Activated CD4-positive, alpha-beta T cell treated with anti-CD3 and anti-CD28 coated beads, Interleukin-2, amount 10 ng/mL, durations not matched to agents 7 days and 5 days (primary cell): ENCODE measurements around the gene MPZ. TPM values are rescaled to one million over a fixed set of nuclear protein-coding genes. Genes with fewer than 3 reads are reported as not detected.
"Not testable (repeated sequence)": the region's sequence is repeated elsewhere in the genome, so short reads cannot be mapped to it uniquely, and the experiment has no call there.

Experiments
- CTCF ChIA-PET: fragments of 350-600 bp; sonication (Branson Sonifier 250); formaldehyde crosslinking; loops from one replicate; lab custom pipeline; 2021; ENCODE audit warnings: antibody characterized with exemption; lab: Charles Lee
- POLR2A ChIA-PET: fragments of 350-600 bp; sonication (Branson Sonifier 250); formaldehyde crosslinking; loops from one replicate; lab custom pipeline; 2021; ENCODE audit warnings: antibody characterized with exemption; lab: Charles Lee
- DNase-seq: peaks from one replicate; pipeline ENCODE4 v3.0.0-alpha.2; 2020
- H3K27ac Mint-ChIP-seq: one replicate; pipeline ENCODE4 v1.8.0; 2021; ENCODE audit warnings: mild to moderate bottlenecking, moderate library complexity, mixed read lengths
- H3K27me3 Mint-ChIP-seq: one replicate; pipeline ENCODE4 v1.8.0; 2021; ENCODE audit warnings: mixed read lengths
- H3K36me3 Mint-ChIP-seq: one replicate; pipeline ENCODE4 v1.8.0; 2021; ENCODE audit warnings: low read depth, mixed read lengths
- H3K4me1 Mint-ChIP-seq: one replicate; pipeline ENCODE4 v1.8.0; 2021; ENCODE audit warnings: mixed read lengths
- H3K4me3 Mint-ChIP-seq: one replicate; pipeline ENCODE4 v1.8.0; 2021; ENCODE audit warnings: mild to moderate bottlenecking, moderate library complexity, mixed read lengths
- H3K9me3 Mint-ChIP-seq: one replicate; pipeline ENCODE4 v1.8.0; 2021; ENCODE audit warnings: mixed read lengths
- total RNA-seq, 2 experiments: library from RNA; stranded (reverse); gene quantifications; one replicate each; pipeline ENCODE4 v1.2.3, GENCODE V29; 2021

MPZ gene
- total RNA-seq, 2 experiments from 2014 or later: 4.5 to 5.2 TPM

- CTCF ChIA-PET: interaction anchor here (0.6 to 1.4 kb wide), 3 partner anchors 8 to 26 kb away, joined by 3 to 4 read pairs (median 4); no protein-coding TSS in a partner anchor
- Mint-ChIP-seq H3K27ac (no peak overlapping the region), H3K36me3 (peaks cover 15% of the 10 kb centered on the region), H3K27me3 (peaks cover 51% of the 10 kb centered on the region), H3K4me3 (no peak overlapping the region), H3K4me1 (peaks cover 13% of the 10 kb centered on the region), H3K9me3 (peaks cover 16% of the 10 kb centered on the region)
- DNase-seq: no peak
- POLR2A ChIA-PET: no interaction called here
These were observed 48.2 kb downstream of the MPZ start for GRCh38 chr1:161261261-161262235.

GRCh38 chr1:161260376-161261260 lies 49.1 kb downstream of the MPZ start:
- Mint-ChIP-seq H3K9me3 (peaks cover 16% of the 10 kb centered on the region), H3K4me3 (no peak overlapping the region), H3K27me3 (peaks cover 53% of the 10 kb centered on the region), H3K36me3 (peaks cover 15% of the 10 kb centered on the region), H3K4me1 (peaks cover 13% of the 10 kb centered on the region), H3K27ac (no peak overlapping the region)
- ChIA-PET CTCF (interaction anchor here (0.7 to 1.4 kb wide), 4 partner anchors 9 to 46 kb away, joined by 3 to 4 read pairs (median 4); no protein-coding TSS in a partner anchor), POLR2A (no interaction called here)
- DNase-seq: no peak

- Mint-ChIP-seq H3K4me1 (peaks cover 13% of the 10 kb centered on the region), H3K36me3 (peaks cover 15% of the 10 kb centered on the region), H3K27ac (no peak overlapping the region), H3K27me3 (peaks cover 55% of the 10 kb centered on the region), H3K9me3 (peaks cover 17% of the 10 kb centered on the region), H3K4me3 (no peak overlapping the region)
- POLR2A ChIA-PET: no interaction called here
- CTCF ChIA-PET: interaction anchor here (0.7 to 1.7 kb wide), 5 partner anchors 10 to 47 kb away, joined by 3 to 5 read pairs (median 4); partner anchors contain the start of gene TOMM40L
- DNase-seq: no peak
These were observed 50.0 kb downstream of the MPZ start for GRCh38 chr1:161259765-161260164.

GRCh38 chr1:161259345-161259702 lies 50.4 kb downstream of the MPZ start:
- Mint-ChIP-seq H3K27ac (no peak overlapping the region), H3K4me3 (peak overlapping the region; percentile 61), H3K9me3 (peaks cover 17% of the 10 kb centered on the region), H3K4me1 (peaks cover 13% of the 10 kb centered on the region), H3K36me3 (peaks cover 15% of the 10 kb centered on the region), H3K27me3 (peaks cover 55% of the 10 kb centered on the region)
- ChIA-PET POLR2A (no interaction called here), CTCF (interaction anchor here (0.7 to 1.7 kb wide), 5 partner anchors 9 to 47 kb away, joined by 3 to 5 read pairs (median 4); partner anchors contain the start of gene TOMM40L)
- no peak for DNase-seq

GRCh38 chr1:161258439-161259344 lies 51.1 kb downstream of the MPZ start, which contains the start of gene PCP4L1:
Gene PCP4L1 (plus strand): TSS chr1:161258745. CDS start chr1:161258975, 230 bp downstream.
- H3K27ac Mint-ChIP-seq: peak within 1 kb of the TSS; percentile 3
- peaks cover 55% of the 10 kb centered on the region for H3K27me3 Mint-ChIP-seq
- ChIA-PET POLR2A (no interaction called here), CTCF (interaction anchor here (0.6 to 1.7 kb wide), 8 partner anchors 9 to 162 kb away, joined by 3 to 5 read pairs (median 4); partner anchors contain the start of gene TOMM40L)
- peak; percentile 51 for DNase-seq
- peak within 1 kb of the TSS; percentile 61 for H3K4me3 Mint-ChIP-seq
- peaks cover 13% of the 10 kb centered on the region for H3K4me1 Mint-ChIP-seq
- peaks cover 15% of the 10 kb centered on the region for H3K36me3 Mint-ChIP-seq
- H3K9me3 Mint-ChIP-seq: peaks cover 17% of the 10 kb centered on the region

GRCh38 chr1:161257109-161257508 lies 52.7 kb downstream of the MPZ start:
- POLR2A ChIA-PET, H3K4me3 Mint-ChIP-seq, H3K27ac Mint-ChIP-seq, DNase-seq: not testable (repeated sequence)
- Mint-ChIP-seq H3K36me3 (peaks cover 15% of the 10 kb centered on the region), H3K27me3 (peaks cover 51% of the 10 kb centered on the region), H3K9me3 (peaks cover 17% of the 10 kb centered on the region), H3K4me1 (peaks cover 13% of the 10 kb centered on the region)
- CTCF ChIA-PET: interaction anchor here (0.7 to 1.0 kb wide), 3 partner anchors 30 to 50 kb away, joined by 3 read pairs; partner anchors contain the start of gene TOMM40L

GRCh38 chr1:161255955-161256520 lies 53.7 kb downstream of the MPZ start:
- H3K27me3 Mint-ChIP-seq: peaks cover 43% of the 10 kb centered on the region
- CTCF ChIA-PET, H3K4me3 Mint-ChIP-seq: not testable (repeated sequence)

GRCh38 chr1:161255302-161255701 lies 54.5 kb downstream of the MPZ start:
- CTCF ChIA-PET, H3K4me3 Mint-ChIP-seq: not testable (repeated sequence)
- H3K36me3 Mint-ChIP-seq: peaks cover 15% of the 10 kb centered on the region

More at GRCh38 chr1:161255955-161256520, 53.7 kb downstream of the MPZ start:
- DNase-seq, POLR2A ChIA-PET, H3K27ac Mint-ChIP-seq: not testable (repeated sequence)
- Mint-ChIP-seq H3K9me3 (peaks cover 17% of the 10 kb centered on the region), H3K4me1 (peaks cover 12% of the 10 kb centered on the region), H3K36me3 (peaks cover 15% of the 10 kb centered on the region)

More at GRCh38 chr1:161255302-161255701, 54.5 kb downstream of the MPZ start:
- H3K27ac Mint-ChIP-seq, DNase-seq, POLR2A ChIA-PET: not testable (repeated sequence)
- peaks cover 17% of the 10 kb centered on the region for H3K9me3 Mint-ChIP-seq
- H3K27me3 Mint-ChIP-seq: peaks cover 36% of the 10 kb centered on the region
- H3K4me1 Mint-ChIP-seq: peaks cover 12% of the 10 kb centered on the region

Other genes starting within 250 kb of the MPZ start
- gene ARHGAP30, start 240.1 kb downstream of the MPZ start, total RNA-seq: 100 to 1,000 TPM; 244 to 304 TPM
- under 1 TPM in 1 of 2 experiments, not detected in 1; 0.15 TPM for gene NECTIN4, start 220.4 kb downstream of the MPZ start, total RNA-seq
- under 1 TPM in 1 of 2 experiments, not detected in 1; 0.30 TPM for gene KLHDC9, start 211.6 kb downstream of the MPZ start, total RNA-seq
- gene PFDN2, start 191.9 kb downstream of the MPZ start, total RNA-seq: 10 to 100 TPM; 46.0 to 56.0 TPM
- gene NIT1, start 191.9 kb downstream of the MPZ start, total RNA-seq: 10 to 100 TPM; 37.7 to 39.0 TPM
- 10 to 100 TPM; 39.8 to 43.1 TPM for gene DEDD, start 177.3 kb downstream of the MPZ start, total RNA-seq
- gene UFC1, start 156.0 kb downstream of the MPZ start, total RNA-seq: 100 to 1,000 TPM; 115 to 120 TPM
- 10 to 100 TPM; 34.7 to 40.2 TPM for gene USP21, start 150.5 kb downstream of the MPZ start, total RNA-seq
- 10 to 100 TPM; 33.6 to 40.7 TPM for gene PPOX, start 143.5 kb downstream of the MPZ start, total RNA-seq
- gene B4GALT3, start 132.5 kb downstream of the MPZ start, total RNA-seq: 10 to 100 TPM; 43.1 to 48.6 TPM
- 1 to 10 TPM in 1 of 2 experiments, under 1 TPM in 1; 0.31 to 1.3 TPM for gene ADAMTS4, start 110.9 kb downstream of the MPZ start, total RNA-seq
- 10 to 100 TPM; 74.2 to 82.1 TPM for gene NDUFS2, start 107.6 kb downstream of the MPZ start, total RNA-seq
- 1 to 10 TPM; 1.8 to 3.0 TPM for gene FCER1G, start 94.7 kb downstream of the MPZ start, total RNA-seq
- not detected for gene APOA2, start 86.3 kb downstream of the MPZ start, total RNA-seq
- 10 to 100 TPM; 16.7 to 17.3 TPM for gene TOMM40L, start 83.9 kb downstream of the MPZ start, total RNA-seq
- not detected for gene NR1I3, start 71.8 kb downstream of the MPZ start, total RNA-seq
- gene PCP4L1, start 51.2 kb downstream of the MPZ start, total RNA-seq: under 1 TPM in 1 of 2 experiments, not detected in 1; 0.15 TPM
- gene SDHC, start 4.4 kb upstream of the MPZ start, total RNA-seq: 100 to 1,000 TPM; 159 to 169 TPM
- gene CFAP126, start 57.9 kb upstream of the MPZ start, total RNA-seq: not detected
- not detected for gene FCGR2A, start 195.5 kb upstream of the MPZ start, total RNA-seq
- under 1 TPM in 1 of 2 experiments, not detected in 1; 0.07 TPM for gene HSPA6, start 214.6 kb upstream of the MPZ start, total RNA-seq
- gene FCGR3A, start 239.8 kb upstream of the MPZ start, total RNA-seq: not detected